Pancreas (tissue), 10 donors: ENCODE data around the gene SPATA17. TPM values are rescaled to one million over a fixed set of nuclear protein-coding genes. Genes with fewer than 3 reads are reported as not detected.

ENCODE experiments used
- ATAC-seq, 4 donors: fragments of 200-7000 bp; cut with Tn5 transposase; one replicate each; pipeline versions ENCODE4 v1.8.0 to v1.9.1; 2020; ENCODE audit warnings: mild to moderate bottlenecking in 4 of 4, moderate library complexity in 4 of 4
- DNase-seq, 6 donors: peaks; one replicate each; pipeline ENCODE4 v3.0.0-alpha.2; 2020
- FAIRE-seq: peaks from 2 replicates; lab custom pipeline; 2012; peaks lifted over from hg19 to GRCh38; lab: Jason Lieb, UNC
- H3K27ac ChIP-seq, 4 donors: fragments of 200-600 bp; sonication (generic); 1 replicate in 3 of 4; 2 replicates in 1 of 4; pipeline versions ENCODE4 v1.5.0 to v1.8.0; 2020
- H3K27me3 ChIP-seq, 4 donors: fragments of 200-600 bp; one replicate each; pipeline ENCODE4 v1.8.0; 2021
- H3K36me3 ChIP-seq, 3 donors: fragments of 200-600 bp; sonication (generic) in 1 of 3; one replicate each; pipeline versions ENCODE4 v1.5.0 to v1.8.0; 2020 to 2021
- H3K4me1 ChIP-seq, 3 donors: fragments of 200-600 bp; one replicate each; pipeline ENCODE4 v1.8.0; 2021
- H3K4me3 ChIP-seq, 4 donors: fragments of 200-600 bp; sonication (generic) in 2 of 4; one replicate each; pipeline versions ENCODE4 v1.5.0 to v1.8.0; 2020 to 2021
- H3K9me3 ChIP-seq, 4 donors: fragments of 200-600 bp; one replicate each; pipeline ENCODE4 v1.8.0; 2021
- CTCF ChIP-seq, 4 donors: fragments of 200-600 bp; sonication (generic) in 3 of 4; IDR thresholded peaks; one replicate each; pipeline versions ENCODE4 v1.5.0 to v1.8.0; 2021; ENCODE audit warnings: antibody characterized with exemption in 4 of 4
- WGBS, 2 donors: extraction: QIAGEN DNeasy Blood & Tissue Kit; methylation state at CpG; one replicate each; pipeline ENCODE4 v1.1.7; 2013; 5-methylcytosine and 5-hydroxymethylcytosine counted together
- intact Hi-C, 3 donors: fragments of 100-400 bp; cut with DNase I; formaldehyde crosslinking; loops; one replicate each; pipeline versions ENCODE4 v1.11.1 to v1.14.2; 2022
- polyA plus RNA-seq, 2 donors: library from polyadenylated mRNA; stranded (reverse); fragments of 200-250 nt; gene quantifications; one replicate each; pipeline ENCODE4 v1.2.3, GENCODE V29; 2013
- total RNA-seq, 6 donors: library from RNA; stranded (reverse); fragmentation: NEBNext Ultra II Directional in 4 of 6; extraction: Animal tissue kit (Norgen Biotek cat#: 25700) in 4 of 6; gene quantifications; one replicate each; pipeline versions ENCODE4 v1.2.1 to v1.2.4, GENCODE V29; 2021 to 2023
- donor health status: healthy with polysubstance abuse.
- donor health status: DM: no; HTN: no; CAD: no; lungs with moderate emphysema.
- donor health status: DM: no; HTN: no; CAD: no.
- donor health status: control.
- donor health status: control.
- donor health status: Bipolar disorder and iron deficiency.
- donor health status: DM: yes; HTN: yes; CAD: no.
- donor health status: DM: no; HTN: no; CAD: no.
- donor health status: DM: no; HTN: no; CAD: no.
- donor health status: DM: yes; HTN: yes; CAD: no.

Gene SPATA17
- total and polyA plus RNA-seq, 8 donors, result 0.16 to 1.0 (median 0.53) TPM

DNA sequence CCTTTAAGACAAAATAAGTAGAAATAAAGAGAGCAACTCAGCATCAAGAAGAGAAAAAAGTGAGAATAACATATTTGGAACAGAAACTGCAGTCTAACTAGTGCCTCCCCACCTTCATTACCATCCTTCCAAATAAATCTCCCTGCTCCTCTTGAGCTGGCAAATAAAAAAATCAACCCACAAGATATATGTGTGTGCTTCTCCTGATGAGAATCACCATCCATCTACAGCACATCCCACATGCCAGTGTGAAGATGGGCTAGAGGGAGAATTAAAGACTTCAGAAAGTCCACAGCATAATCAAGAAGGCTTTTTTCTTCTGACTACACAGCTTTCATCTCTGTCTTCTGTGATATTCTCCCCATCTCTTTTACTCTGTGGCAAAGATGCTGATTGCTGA is 244.1 kb downstream of the SPATA17 start:
- ATAC-seq, result no peak
- intact Hi-C loops, result no loop called here
- TF ChIP-seq CTCF (IDR thresholded peaks at IDR 0.05), result no peak

DNA sequence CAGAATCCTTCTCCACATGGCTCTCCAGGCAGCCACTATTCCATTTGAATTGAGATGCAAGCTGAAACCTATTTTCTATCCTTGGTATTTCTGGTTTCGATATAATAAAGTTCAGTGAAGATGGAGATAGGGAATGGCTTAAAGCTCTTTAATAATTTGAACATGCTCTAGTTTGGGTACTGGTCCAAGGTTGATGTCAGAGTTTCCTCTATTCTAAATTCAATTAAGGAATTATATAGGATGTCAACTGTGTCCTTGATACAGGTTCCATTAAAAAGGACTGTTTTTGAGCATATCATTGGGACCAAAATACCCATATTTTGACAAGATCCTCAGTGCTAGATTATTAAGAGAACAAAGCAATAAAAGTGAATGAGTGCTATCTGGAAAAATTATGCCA is 245.3 kb downstream of the SPATA17 start:
- DNase-seq (no peak), FAIRE-seq (no peak), ATAC-seq (no peak)
- Histone ChIP-seq H3K27me3 (no peaks in the 10 kb centered on the region), H3K4me1 (no peaks in the 10 kb centered on the region), H3K9me3 (no peaks in the 10 kb centered on the region), H3K36me3 (no peaks in the 10 kb centered on the region), H3K4me3 (no peak overlapping the region), H3K27ac (no peak overlapping the region)
- no peak for TF ChIP-seq CTCF (IDR thresholded peaks at IDR 0.05)
- WGBS, 2 donors, result 84 to 86% methylated on average over 1 of the region's 1 CpG
- intact Hi-C loops, result no loop called here

More for the DNA sequence above, 244.1 kb downstream of the SPATA17 start:
- H3K36me3 ChIP-seq, result no peaks in the 10 kb centered on the region
- no peak overlapping the region for H3K4me3 ChIP-seq
- FAIRE-seq (no peak), DNase-seq (no peak)
- H3K9me3 ChIP-seq, result no peaks in the 10 kb centered on the region
- no peaks in the 10 kb centered on the region for H3K4me1 ChIP-seq
- no peaks in the 10 kb centered on the region for H3K27me3 ChIP-seq
- no peak overlapping the region for H3K27ac ChIP-seq

DNA sequence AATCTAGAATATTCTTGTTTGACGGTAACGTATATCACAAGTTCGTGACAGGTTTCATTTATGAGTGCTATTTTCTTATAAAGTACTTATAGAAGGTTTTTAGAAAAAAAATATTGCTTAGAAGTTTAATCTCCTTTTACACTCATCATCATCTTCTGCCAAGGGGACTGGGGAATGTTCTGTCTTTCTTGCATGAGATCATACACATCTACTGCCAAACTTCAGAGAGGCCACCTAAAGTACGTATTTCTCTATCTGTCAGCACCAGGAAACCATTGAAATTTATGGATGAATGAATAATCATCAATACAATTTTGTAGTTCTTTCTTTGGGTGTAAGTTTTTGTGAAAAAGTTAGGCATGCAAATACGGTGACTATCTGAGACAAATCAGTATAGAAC is 245.8 kb downstream of the SPATA17 start:
- Histone ChIP-seq H3K9me3 (no peaks in the 10 kb centered on the region), H3K27ac (no peak overlapping the region), H3K27me3 (no peaks in the 10 kb centered on the region), H3K36me3 (no peaks in the 10 kb centered on the region), H3K4me3 (no peak overlapping the region), H3K4me1 (no peaks in the 10 kb centered on the region)
- 57 to 73% methylated on average over 5 of the region's 5 CpGs for WGBS, 2 donors
- ATAC-seq (no peak), FAIRE-seq (no peak), DNase-seq (no peak)
- no peak for TF ChIP-seq CTCF (IDR thresholded peaks at IDR 0.05)
- intact Hi-C loops, result no loop called here

DNA sequence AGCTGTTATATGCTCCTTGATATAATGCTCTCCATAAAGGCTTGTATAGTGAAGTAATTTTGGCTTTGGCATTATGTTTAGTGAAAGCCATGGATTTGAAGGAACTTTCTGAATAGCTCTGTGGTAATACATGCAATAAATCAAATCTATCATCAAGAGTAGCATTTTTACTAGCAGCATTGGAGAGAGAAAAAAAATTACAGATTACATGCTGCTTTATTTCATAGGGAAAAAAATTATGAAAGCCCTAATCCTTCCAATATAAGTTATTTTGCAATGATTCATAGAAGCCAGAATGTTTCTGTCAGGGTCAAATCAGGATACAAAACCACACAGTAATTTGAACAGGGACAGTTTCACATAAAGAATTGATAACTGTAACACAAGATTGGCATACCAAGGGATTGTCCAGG is 250.0 kb downstream of the SPATA17 start:
- no peak for TF ChIP-seq CTCF (IDR thresholded peaks at IDR 0.05)
- no peaks in the 10 kb centered on the region for H3K4me1 ChIP-seq
- DNase-seq, result no peak
- H3K4me3 ChIP-seq, result no peak overlapping the region
- H3K9me3 ChIP-seq, result no peaks in the 10 kb centered on the region
- no peak for ATAC-seq
- H3K27ac ChIP-seq, result no peak overlapping the region
- H3K36me3 ChIP-seq, result no peaks in the 10 kb centered on the region
- H3K27me3 ChIP-seq, result no peaks in the 10 kb centered on the region
- intact Hi-C loops, result no loop called here
- FAIRE-seq, result no peak

- DNase-seq (no peak), ATAC-seq (no peak), FAIRE-seq (no peak)
- no peaks in the 10 kb centered on the region for H3K4me1 ChIP-seq
- no peak overlapping the region for H3K27ac ChIP-seq
- no peak for TF ChIP-seq CTCF (IDR thresholded peaks at IDR 0.05)
- no peaks in the 10 kb centered on the region for H3K9me3 ChIP-seq
- intact Hi-C loops, result no loop called here
- no peaks in the 10 kb centered on the region for H3K27me3 ChIP-seq
- H3K4me3 ChIP-seq, result no peak overlapping the region
- no peaks in the 10 kb centered on the region for H3K36me3 ChIP-seq
- 48 to 64% methylated on average over 5 of the region's 5 CpGs for WGBS, 2 donors
These were observed 250.6 kb downstream of the SPATA17 start for GRCh38 chr1:217881607-217882332.
